ENCODE data around the gene NCAPG. TPM values are rescaled to one million over a fixed set of nuclear protein-coding genes. Genes with fewer than 3 reads are reported as not detected.

The NCAPG gene
- polyA plus RNA-seq, 3 donors: not detected

DNA sequence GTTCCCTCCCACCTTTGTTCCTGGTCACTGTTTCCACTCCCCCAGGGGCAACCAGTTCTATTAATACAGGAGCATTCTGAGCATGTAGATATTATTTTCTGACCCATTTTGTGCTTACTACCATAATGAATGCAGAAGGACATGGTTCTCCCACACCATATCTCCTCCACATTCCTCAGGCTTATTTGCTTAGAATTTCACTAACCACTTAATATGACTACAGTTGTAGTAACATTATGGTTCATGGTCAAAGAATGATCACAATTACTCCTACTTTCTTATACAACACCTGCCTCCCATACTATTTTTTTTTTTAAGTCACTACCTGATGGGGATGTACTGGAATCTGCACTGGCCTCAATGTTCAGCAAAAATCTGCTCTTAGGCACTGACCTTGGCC, 21.8 kb upstream of the NCAPG start:
- H3K27me3 ChIP-seq (ENCODE audit: control insufficient read depth in 2 of 2, insufficient read depth in 2 of 2, low read length in 2 of 2): peaks cover 2 to 3% of the 10 kb centered on the region in 2 donors
- H3K27ac ChIP-seq (ENCODE audit: low read depth in 1 of 2, low read length in 2 of 2): no peak overlapping the region
- Mint-ChIP-seq H3K4me1 (no peaks in the 10 kb centered on the region), H3K9me3 (peaks cover 0 to 6% (median 0%) of the 10 kb centered on the region in 7 donors), H3K27ac (no peak overlapping the region), H3K36me3 (peaks cover 19 to 27% of the 10 kb centered on the region in 2 donors), H3K4me3 (no peak overlapping the region), H3K27me3 (ENCODE audit: low read depth in 3 of 3) (peaks cover 0 to 5% (median 4%) of the 10 kb centered on the region in 3 donors)
- no peak overlapping the region for H3K9ac ChIP-seq (ENCODE audit: insufficient read depth, low read length, poor library complexity, severe bottlenecking)
- peaks cover 0 to under 1% of the 10 kb centered on the region in 2 donors for H3K36me3 ChIP-seq (replicated peaks in 1 of 2; ENCODE audit: control insufficient read depth in 1 of 2, insufficient read depth in 2 of 2, low read length in 2 of 2)
- no peak overlapping the region for H2AFZ ChIP-seq (ENCODE audit: insufficient read depth, low read depth, low read length, poor library complexity, severe bottlenecking)
- no peaks in the 10 kb centered on the region for H3K4me1 ChIP-seq (ENCODE audit: control insufficient read depth in 1 of 2, insufficient read depth in 2 of 2, low read length in 2 of 2)
- TF ChIP-seq, protein P1, sequence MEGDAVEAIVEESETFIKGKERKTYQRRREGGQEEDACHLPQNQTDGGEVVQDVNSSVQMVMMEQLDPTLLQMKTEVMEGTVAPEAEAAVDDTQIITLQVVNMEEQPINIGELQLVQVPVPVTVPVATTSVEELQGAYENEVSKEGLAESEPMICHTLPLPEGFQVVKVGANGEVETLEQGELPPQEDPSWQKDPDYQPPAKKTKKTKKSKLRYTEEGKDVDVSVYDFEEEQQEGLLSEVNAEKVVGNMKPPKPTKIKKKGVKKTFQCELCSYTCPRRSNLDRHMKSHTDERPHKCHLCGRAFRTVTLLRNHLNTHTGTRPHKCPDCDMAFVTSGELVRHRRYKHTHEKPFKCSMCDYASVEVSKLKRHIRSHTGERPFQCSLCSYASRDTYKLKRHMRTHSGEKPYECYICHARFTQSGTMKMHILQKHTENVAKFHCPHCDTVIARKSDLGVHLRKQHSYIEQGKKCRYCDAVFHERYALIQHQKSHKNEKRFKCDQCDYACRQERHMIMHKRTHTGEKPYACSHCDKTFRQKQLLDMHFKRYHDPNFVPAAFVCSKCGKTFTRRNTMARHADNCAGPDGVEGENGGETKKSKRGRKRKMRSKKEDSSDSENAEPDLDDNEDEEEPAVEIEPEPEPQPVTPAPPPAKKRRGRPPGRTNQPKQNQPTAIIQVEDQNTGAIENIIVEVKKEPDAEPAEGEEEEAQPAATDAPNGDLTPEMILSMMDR (IDR thresholded peaks at IDR 0.05): no peak
- DNase-seq: no peak
- intact Hi-C loops (cut with micrococcal nuclease): no loop called here
- no peak overlapping the region for H3K4me3 ChIP-seq (replicated peaks in 1 of 3; ENCODE audit: low read depth in 2 of 3, low read length in 3 of 3)
- H3K4me2 ChIP-seq (replicated peaks; ENCODE audit: extremely low read depth, low read length, poor library complexity, severe bottlenecking): no peak overlapping the region
- no peaks in the 10 kb centered on the region for H4K20me1 ChIP-seq (ENCODE audit: insufficient read depth, low read length)
- no peaks in the 10 kb centered on the region for H3K79me2 ChIP-seq (ENCODE audit: insufficient read depth, low read length)
- no peaks in the 10 kb centered on the region for H3K9me3 ChIP-seq (replicated peaks in 1 of 2; ENCODE audit: control insufficient read depth in 1 of 2, insufficient read depth in 1 of 2, low read length in 2 of 2)

DNA sequence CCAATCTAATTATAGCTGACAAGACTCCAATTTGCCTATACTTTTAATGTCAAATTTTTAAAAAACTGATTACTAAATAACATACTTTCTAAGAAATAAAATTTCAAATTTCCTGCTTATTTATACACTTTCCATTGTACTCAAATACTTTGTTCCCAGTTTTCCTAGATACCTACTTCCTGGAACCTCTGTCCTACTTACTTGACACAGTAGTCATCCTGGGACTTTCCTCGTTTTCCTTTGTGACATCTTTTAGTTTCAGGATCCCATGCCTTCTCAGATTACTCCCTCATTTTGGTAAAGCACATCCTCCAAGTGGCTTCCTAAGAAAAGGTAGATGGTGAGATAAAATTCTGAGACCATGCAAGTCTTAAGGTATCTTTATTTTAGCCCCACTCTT, 16.0 kb upstream of the NCAPG start:
- no CpG with 5 or more reads among the region's 1 CpG for WGBS (ENCODE audit: insufficient coverage)
- Mint-ChIP-seq H3K4me1 (no peaks in the 10 kb centered on the region), H3K36me3 (peaks cover 28 to 52% of the 10 kb centered on the region in 2 donors), H3K27ac (no peak overlapping the region), H3K4me3 (no peak overlapping the region), H3K9me3 (peaks cover 0 to 6% (median 0%) of the 10 kb centered on the region in 7 donors), H3K27me3 (ENCODE audit: low read depth in 3 of 3) (peaks cover 0 to 1% (median 0%) of the 10 kb centered on the region in 3 donors)
- H3K4me3 ChIP-seq (replicated peaks in 1 of 3; ENCODE audit: low read depth in 2 of 3, low read length in 3 of 3): no peak overlapping the region
- H3K27me3 ChIP-seq (ENCODE audit: control insufficient read depth in 2 of 2, insufficient read depth in 2 of 2, low read length in 2 of 2): no peaks in the 10 kb centered on the region
- H4K20me1 ChIP-seq (ENCODE audit: insufficient read depth, low read length): no peaks in the 10 kb centered on the region
- H3K9me3 ChIP-seq (replicated peaks in 1 of 2; ENCODE audit: control insufficient read depth in 1 of 2, insufficient read depth in 1 of 2, low read length in 2 of 2): no peaks in the 10 kb centered on the region
- no peak overlapping the region for H3K9ac ChIP-seq (ENCODE audit: insufficient read depth, low read length, poor library complexity, severe bottlenecking)
- H2AFZ ChIP-seq (ENCODE audit: insufficient read depth, low read depth, low read length, poor library complexity, severe bottlenecking): no peak overlapping the region
- no peak overlapping the region for H3K27ac ChIP-seq (ENCODE audit: low read depth in 1 of 2, low read length in 2 of 2)
- H3K4me1 ChIP-seq (ENCODE audit: control insufficient read depth in 1 of 2, insufficient read depth in 2 of 2, low read length in 2 of 2): no peaks in the 10 kb centered on the region
- H3K36me3 ChIP-seq (replicated peaks in 1 of 2; ENCODE audit: control insufficient read depth in 1 of 2, insufficient read depth in 2 of 2, low read length in 2 of 2): peaks cover 4 to 24% of the 10 kb centered on the region in 2 donors
- no peak overlapping the region for H3K4me2 ChIP-seq (replicated peaks; ENCODE audit: extremely low read depth, low read length, poor library complexity, severe bottlenecking)
- TF ChIP-seq, protein P1 (IDR thresholded peaks at IDR 0.05): no peak
- H3K79me2 ChIP-seq (ENCODE audit: insufficient read depth, low read length): no peaks in the 10 kb centered on the region
- intact Hi-C loops (cut with micrococcal nuclease): no loop called here
- no peak for DNase-seq
